Erythroblast (primary cell): ENCODE results near the gene COBL.

Experiments used
- GATA1 ChIP-seq: IDR thresholded peaks from 2 replicates; pipeline ENCODE4 v1.6.1; 2011; ENCODE audit warnings: low read depth, mild to moderate bottlenecking, control low read depth, low read length, moderate library complexity
- POLR2A ChIP-seq: IDR thresholded peaks from 2 replicates; pipeline ENCODE4 v1.6.1; 2011; ENCODE audit warnings: mild to moderate bottlenecking, low read length

DNA sequence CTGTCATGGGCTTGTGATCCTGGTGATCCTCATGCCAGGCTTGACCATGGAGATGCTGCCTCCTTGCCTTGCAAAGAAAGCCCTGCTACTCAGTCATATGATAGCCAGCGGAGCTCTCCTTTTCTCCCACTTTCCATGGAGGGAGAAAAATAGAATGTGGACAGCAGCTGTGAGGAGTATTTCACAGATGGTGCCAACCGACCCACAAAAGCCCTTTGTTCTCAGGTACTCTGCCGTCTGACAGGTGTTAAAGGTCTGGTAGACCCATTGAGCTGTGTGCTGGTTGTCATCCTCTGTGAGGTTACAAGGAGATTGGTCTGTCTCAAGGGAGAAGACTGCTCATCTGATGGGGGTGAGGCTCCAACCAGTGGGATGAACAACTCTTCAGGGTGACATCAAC, 29.5 kb upstream of the COBL start:
- TF ChIP-seq POLR2A (no peak), GATA1 (no peak)
